Measurements from ENCODE around the gene DOHH.

GRCh38 chr19:3441089-3441985, 59.1 kb downstream of the DOHH start:
- TF ChIP-seq CTCF (IDR thresholded peaks at IDR 0.05) (no peak), POLR2A (IDR thresholded peaks at IDR 0.05) (no peak)

Data from vagina (tissue), 2 donors.